ENCODE measurements around the gene CHAC1.

The CHAC1 gene

DNA sequence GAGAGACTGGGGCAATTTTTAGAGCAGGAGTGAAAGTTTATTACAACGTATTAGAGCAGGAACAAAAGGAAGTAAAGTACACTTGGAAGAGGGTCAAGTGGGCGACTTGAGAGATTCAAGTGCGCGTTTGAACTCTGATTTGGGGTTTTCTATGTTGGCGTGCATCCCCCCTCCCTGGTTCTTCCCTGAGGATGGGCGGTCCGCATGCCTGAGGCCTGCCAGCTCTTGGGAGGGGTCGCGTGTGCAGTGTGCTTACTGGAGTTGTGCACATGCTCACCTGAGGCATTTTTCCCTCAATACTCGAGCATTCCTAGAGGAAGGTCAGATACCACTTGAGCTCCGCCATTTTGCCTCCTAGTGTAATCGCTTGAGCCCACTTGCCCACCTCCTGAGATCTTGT, 10.4 kb upstream of the CHAC1 start:
- H3K4me3 ChIP-seq (ENCODE audit: low read depth, low read length): peak overlapping the region; percentile 59
- TF ChIP-seq, protein P1, sequence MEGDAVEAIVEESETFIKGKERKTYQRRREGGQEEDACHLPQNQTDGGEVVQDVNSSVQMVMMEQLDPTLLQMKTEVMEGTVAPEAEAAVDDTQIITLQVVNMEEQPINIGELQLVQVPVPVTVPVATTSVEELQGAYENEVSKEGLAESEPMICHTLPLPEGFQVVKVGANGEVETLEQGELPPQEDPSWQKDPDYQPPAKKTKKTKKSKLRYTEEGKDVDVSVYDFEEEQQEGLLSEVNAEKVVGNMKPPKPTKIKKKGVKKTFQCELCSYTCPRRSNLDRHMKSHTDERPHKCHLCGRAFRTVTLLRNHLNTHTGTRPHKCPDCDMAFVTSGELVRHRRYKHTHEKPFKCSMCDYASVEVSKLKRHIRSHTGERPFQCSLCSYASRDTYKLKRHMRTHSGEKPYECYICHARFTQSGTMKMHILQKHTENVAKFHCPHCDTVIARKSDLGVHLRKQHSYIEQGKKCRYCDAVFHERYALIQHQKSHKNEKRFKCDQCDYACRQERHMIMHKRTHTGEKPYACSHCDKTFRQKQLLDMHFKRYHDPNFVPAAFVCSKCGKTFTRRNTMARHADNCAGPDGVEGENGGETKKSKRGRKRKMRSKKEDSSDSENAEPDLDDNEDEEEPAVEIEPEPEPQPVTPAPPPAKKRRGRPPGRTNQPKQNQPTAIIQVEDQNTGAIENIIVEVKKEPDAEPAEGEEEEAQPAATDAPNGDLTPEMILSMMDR (IDR thresholded peaks at IDR 0.05; ENCODE audit: insufficient read depth, low read depth, low read length, missing control alignments): no peak
- no peak for DNase-seq (ENCODE audit: low read depth)

DNA sequence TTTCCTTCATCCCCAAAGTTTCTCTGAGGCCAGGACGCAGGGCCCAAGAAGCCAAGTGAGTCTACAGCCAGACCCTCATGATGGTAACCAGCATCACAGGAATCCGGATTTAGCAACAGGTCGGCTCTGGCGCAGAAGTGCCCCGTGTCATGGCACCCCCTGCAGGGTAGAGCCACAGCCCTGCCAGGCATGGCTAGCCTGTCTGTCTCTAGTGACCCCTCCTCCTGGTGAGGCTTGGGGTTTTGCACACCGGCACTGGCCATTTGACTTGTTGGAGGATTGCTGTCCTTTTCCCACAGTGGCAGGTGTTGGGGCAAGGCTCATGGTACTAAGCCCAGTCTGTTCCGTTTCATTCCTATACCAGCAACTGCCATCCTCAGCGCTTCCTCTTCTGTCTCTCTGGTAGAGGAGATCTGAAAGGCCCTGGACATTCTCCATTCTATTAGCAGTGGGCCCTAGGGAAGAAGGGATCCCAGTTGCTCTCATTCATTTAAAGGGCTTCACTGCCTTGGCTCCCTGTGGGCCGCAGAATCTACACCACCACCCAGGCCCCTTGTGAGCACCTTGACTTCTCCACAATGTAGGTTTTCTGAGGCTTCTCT, 9.4 kb upstream of the CHAC1 start:
- DNase-seq (ENCODE audit: low read depth): no peak
- TF ChIP-seq, protein P1 (IDR thresholded peaks at IDR 0.05; ENCODE audit: insufficient read depth, low read depth, low read length, missing control alignments): no peak

DNA sequence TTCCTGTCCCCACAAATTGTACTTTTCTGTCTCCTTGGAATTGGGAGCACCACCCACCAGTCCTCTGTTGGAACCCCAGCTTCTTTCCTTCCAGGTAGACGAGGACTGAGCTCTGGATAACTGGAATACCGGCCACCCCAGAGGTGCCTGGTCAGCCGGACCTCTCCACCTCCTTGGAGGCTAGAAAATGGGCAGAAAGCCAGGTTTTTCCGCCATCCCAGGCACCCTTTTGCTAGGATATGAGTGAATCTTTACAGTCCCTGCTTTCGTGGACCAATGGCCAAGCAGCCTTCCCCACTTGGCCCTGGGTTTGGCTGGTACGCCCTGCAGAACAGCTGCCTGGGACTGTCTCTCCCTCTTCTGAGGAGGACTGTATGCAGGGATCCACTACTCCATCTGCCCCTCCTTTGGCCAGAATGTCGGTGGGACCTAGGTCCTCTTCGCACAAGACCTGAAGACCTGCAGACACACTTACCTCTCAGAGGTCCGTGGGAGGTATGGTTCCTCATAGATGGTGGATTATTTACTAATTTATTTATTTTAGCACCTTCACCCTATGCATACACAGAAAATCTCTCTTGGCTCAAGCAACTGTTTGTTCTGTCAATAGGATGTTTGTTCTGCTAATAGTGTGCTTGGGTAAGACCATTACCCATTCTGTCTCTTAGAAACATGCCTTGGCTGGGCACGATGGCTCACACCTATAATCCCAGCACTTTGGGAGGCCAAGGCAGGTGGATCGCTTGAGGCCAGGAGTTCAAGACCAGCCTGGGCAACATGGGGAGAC, 8.6 kb upstream of the CHAC1 start:
- TF ChIP-seq, protein P1 (IDR thresholded peaks at IDR 0.05; ENCODE audit: insufficient read depth, low read depth, low read length, missing control alignments): no peak
- no peak for DNase-seq (ENCODE audit: low read depth)
- H3K4me3 ChIP-seq (ENCODE audit: low read depth, low read length): no peak overlapping the region

More for the DNA sequence above, 9.4 kb upstream of the CHAC1 start:
- no peak overlapping the region for H3K4me3 ChIP-seq (ENCODE audit: low read depth, low read length)

DNA sequence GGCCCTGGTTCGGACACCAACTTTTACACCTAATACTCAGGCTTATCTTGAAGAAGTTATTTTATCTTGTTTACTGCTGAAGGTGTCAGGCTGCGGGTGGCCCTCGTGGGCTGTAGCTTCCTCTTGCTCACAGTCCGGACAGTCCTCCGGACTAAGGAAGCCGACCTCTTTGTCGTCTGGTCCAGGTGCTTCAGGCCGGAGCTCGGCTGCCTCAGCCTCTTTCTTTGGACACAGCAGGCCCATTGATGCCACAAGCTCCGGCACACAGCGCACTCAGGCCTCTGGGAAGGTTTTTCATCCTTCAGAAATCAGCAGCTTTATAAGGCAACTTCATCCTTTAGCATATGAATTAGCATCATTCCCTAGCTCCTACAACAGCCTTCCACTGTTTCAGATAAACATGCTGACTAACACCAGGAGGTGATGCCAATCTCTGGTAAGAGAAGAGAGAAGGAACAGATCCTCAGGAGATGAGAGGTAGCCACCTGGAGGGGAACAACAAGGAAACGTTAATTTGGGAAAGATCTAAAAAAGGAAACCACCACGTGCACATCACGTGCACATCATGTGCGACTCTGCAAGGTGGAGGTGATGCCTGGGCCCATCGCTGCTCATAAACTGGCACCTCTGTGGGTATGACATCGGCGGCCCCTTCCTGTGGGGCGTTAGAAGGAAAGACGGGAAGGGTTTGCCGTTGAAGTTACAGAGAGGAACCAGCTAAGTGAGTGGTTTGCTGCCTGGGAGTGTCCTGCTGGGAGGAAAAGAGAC, 4.4 kb upstream of the CHAC1 start:
- H3K4me3 ChIP-seq (ENCODE audit: low read depth, low read length): no peak overlapping the region
- TF ChIP-seq, protein P1 (IDR thresholded peaks at IDR 0.05; ENCODE audit: insufficient read depth, low read depth, low read length, missing control alignments): no peak
- no peak for DNase-seq (ENCODE audit: low read depth)

DNA sequence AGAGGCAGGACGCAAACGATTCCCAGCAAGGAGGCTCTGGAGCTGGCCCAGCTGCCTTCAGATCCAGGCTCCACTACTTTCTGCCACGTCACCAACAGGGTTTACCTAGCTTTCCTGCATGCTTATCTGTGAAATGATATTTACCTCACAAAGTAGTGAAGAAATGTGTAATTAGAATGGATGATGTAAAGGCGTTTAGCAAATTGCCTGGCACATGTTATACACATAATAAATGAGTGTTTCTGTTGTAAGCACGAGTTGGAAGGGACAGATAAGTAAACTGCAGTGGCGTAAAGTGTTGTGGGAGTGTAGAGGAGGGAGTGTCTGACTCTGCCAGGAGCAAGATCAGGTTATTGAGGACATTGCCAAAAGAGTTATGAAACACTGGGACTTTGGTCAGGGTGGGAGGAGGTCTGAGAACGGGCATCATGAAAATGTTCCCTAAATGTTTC, 3.5 kb upstream of the CHAC1 start:
- TF ChIP-seq, protein P1 (IDR thresholded peaks at IDR 0.05; ENCODE audit: insufficient read depth, low read depth, low read length, missing control alignments): no peak
- no peak overlapping the region for H3K4me3 ChIP-seq (ENCODE audit: low read depth, low read length)
- no peak for DNase-seq (ENCODE audit: low read depth)

DNA sequence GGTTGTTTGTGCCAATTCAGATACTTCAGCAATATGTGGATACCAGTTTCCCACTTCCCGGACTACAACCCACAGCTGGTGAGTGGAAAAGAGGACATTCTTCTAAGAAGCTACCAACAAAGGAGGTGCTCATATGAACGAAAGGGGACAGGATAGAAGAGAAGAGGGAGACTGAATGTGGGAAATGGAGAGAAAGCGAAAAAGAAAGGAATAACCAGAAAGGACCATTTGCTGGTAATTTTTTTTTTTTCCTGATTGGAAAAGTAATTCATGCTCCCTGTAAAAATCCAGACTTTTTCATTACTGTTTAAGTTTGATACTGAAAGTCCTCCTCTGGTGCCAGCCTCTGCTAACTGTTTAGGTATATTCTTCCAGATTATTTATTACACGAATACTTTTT, 1.5 kb upstream of the CHAC1 start:
- DNase-seq (ENCODE audit: low read depth): no peak
- TF ChIP-seq, protein P1 (IDR thresholded peaks at IDR 0.05; ENCODE audit: insufficient read depth, low read depth, low read length, missing control alignments): no peak
- H3K4me3 ChIP-seq (ENCODE audit: low read depth, low read length): no peak overlapping the region
